ENCODE results near the gene MEN1. TPM values are rescaled to one million over a fixed set of nuclear protein-coding genes. Genes with fewer than 3 reads are reported as not detected.

Gene MEN1
- polyA plus RNA-seq, 1 donor (not counting 4 experiments of a cell fraction or from before 2014, with no cell fraction given) = 14.2 TPM

DNA sequence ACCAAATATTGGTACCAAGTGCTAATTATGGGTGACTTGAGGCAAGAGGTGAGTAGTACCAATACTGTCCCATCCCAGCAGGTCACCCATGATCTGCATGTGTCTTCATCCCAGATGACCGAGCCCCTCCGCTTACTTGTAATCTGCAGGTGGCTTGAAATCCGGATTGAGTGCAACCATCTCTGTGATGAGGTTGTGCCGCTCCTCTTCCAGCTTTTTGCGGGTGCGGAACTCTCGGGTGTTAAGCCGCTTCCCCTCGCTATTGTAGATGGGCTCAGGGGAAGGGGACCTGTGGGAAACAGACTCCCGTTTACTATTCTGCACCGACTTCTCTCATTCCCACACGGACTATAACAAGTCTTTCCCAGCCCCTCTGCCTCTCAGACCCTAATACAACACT, 40.2 kb downstream of the MEN1 start:
- no peak overlapping the region for H3K27ac ChIP-seq (ENCODE audit: control insufficient read depth, insufficient read depth, low read length)
- no peaks in the 10 kb centered on the region for H3K9me1 ChIP-seq (ENCODE audit: control insufficient read depth, extremely low read depth, insufficient read depth, low read length)
- TF ChIP-seq EZH2 (IDR thresholded peaks at IDR 0.05; ENCODE audit: low read length) = no peak
- TF ChIP-seq, protein P1, sequence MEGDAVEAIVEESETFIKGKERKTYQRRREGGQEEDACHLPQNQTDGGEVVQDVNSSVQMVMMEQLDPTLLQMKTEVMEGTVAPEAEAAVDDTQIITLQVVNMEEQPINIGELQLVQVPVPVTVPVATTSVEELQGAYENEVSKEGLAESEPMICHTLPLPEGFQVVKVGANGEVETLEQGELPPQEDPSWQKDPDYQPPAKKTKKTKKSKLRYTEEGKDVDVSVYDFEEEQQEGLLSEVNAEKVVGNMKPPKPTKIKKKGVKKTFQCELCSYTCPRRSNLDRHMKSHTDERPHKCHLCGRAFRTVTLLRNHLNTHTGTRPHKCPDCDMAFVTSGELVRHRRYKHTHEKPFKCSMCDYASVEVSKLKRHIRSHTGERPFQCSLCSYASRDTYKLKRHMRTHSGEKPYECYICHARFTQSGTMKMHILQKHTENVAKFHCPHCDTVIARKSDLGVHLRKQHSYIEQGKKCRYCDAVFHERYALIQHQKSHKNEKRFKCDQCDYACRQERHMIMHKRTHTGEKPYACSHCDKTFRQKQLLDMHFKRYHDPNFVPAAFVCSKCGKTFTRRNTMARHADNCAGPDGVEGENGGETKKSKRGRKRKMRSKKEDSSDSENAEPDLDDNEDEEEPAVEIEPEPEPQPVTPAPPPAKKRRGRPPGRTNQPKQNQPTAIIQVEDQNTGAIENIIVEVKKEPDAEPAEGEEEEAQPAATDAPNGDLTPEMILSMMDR (optimal IDR thresholded peaks at IDR 0.05 in 1 of 3, IDR thresholded peaks at IDR 0.05 in 1 of 3, conservative IDR thresholded peaks at IDR 0.05 in 1 of 3; ENCODE audit: extremely low read depth in 1 of 3, insufficient read depth in 2 of 3, low read length in 3 of 3) = no peak
- no peaks in the 10 kb centered on the region for H3K9me3 ChIP-seq (ENCODE audit: control insufficient read depth, low read depth, low read length)
- H3K36me3 ChIP-seq (ENCODE audit: control insufficient read depth in 2 of 2, extremely low read depth in 1 of 2, insufficient read depth in 2 of 2, low read length in 2 of 2) = peaks cover 71 to 86% of the 10 kb centered on the region in 2 experiments
- no peak overlapping the region for H3K4me3 ChIP-seq (ENCODE audit: control insufficient read depth in 2 of 3, extremely low read depth in 1 of 3, insufficient read depth in 2 of 3, low read depth in 1 of 3, low read length in 3 of 3)
- H3K4me1 ChIP-seq (ENCODE audit: control insufficient read depth, extremely low read depth, insufficient read depth, low read length) = no peaks in the 10 kb centered on the region
- H3K27me3 ChIP-seq (ENCODE audit: control insufficient read depth, extremely low read depth, insufficient read depth, low read length) = no peaks in the 10 kb centered on the region
- no peak overlapping the region for H3K9ac ChIP-seq (ENCODE audit: control insufficient read depth, extremely low read depth, insufficient read depth, low read length)
- H2AFZ ChIP-seq (ENCODE audit: control insufficient read depth, low read length) = no peak overlapping the region
- H3K79me2 ChIP-seq (ENCODE audit: control insufficient read depth, insufficient read depth, low read length) = peaks cover 75% of the 10 kb centered on the region
- DNase-seq (ENCODE audit: low read depth, low spot score) (no peak), FAIRE-seq (no peak)
- peaks cover 42% of the 10 kb centered on the region for H4K20me1 ChIP-seq (ENCODE audit: control insufficient read depth, extremely low read depth, insufficient read depth, low read length)
- H3K4me2 ChIP-seq (ENCODE audit: control insufficient read depth, extremely low read depth, insufficient read depth, low read depth, low read length) = no peak overlapping the region
- dilution Hi-C loops (cut with MboI; ENCODE audit: extremely low pct_ligation_motif_present, low sequenced_read_pairs) = no loop called here

DNA sequence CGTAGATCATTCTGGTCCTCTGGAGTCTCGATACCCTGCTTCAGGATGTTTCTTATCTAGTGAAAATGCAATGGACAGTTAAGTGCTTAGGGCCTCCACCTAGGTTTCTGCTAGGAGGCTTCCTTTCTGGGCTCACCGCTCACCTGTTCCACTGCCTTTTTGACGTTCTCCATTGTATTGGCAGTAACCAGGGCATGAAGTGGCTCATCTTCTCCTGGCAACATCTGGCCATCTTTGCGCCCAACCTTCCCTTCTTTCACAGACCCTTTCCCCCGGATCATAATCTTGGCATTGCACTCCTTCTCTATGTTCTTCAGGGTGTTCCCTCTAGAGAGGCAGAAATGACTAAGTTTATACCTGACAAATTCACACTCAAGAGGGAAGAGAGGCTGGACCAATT, 41.1 kb downstream of the MEN1 start:
- dilution Hi-C loops (cut with MboI; ENCODE audit: extremely low pct_ligation_motif_present, low sequenced_read_pairs) = no loop called here
- H3K4me2 ChIP-seq (ENCODE audit: control insufficient read depth, extremely low read depth, insufficient read depth, low read depth, low read length) = no peak overlapping the region
- peaks cover 70 to 86% of the 10 kb centered on the region in 2 experiments for H3K36me3 ChIP-seq (ENCODE audit: control insufficient read depth in 2 of 2, extremely low read depth in 1 of 2, insufficient read depth in 2 of 2, low read length in 2 of 2)
- H3K27ac ChIP-seq (ENCODE audit: control insufficient read depth, insufficient read depth, low read length) = no peak overlapping the region
- no peaks in the 10 kb centered on the region for H3K27me3 ChIP-seq (ENCODE audit: control insufficient read depth, extremely low read depth, insufficient read depth, low read length)
- FAIRE-seq (no peak), DNase-seq (ENCODE audit: low read depth, low spot score) (no peak)
- TF ChIP-seq EZH2 (IDR thresholded peaks at IDR 0.05; ENCODE audit: low read length) = no peak
- TF ChIP-seq, protein P1 (optimal IDR thresholded peaks at IDR 0.05 in 1 of 3, IDR thresholded peaks at IDR 0.05 in 1 of 3, conservative IDR thresholded peaks at IDR 0.05 in 1 of 3; ENCODE audit: extremely low read depth in 1 of 3, insufficient read depth in 2 of 3, low read length in 3 of 3) = no peak
- H3K79me2 ChIP-seq (ENCODE audit: control insufficient read depth, insufficient read depth, low read length) = peaks cover 67% of the 10 kb centered on the region
- H3K9me1 ChIP-seq (ENCODE audit: control insufficient read depth, extremely low read depth, insufficient read depth, low read length) = no peaks in the 10 kb centered on the region
- H3K9me3 ChIP-seq (ENCODE audit: control insufficient read depth, low read depth, low read length) = no peaks in the 10 kb centered on the region
- no peak overlapping the region for H2AFZ ChIP-seq (ENCODE audit: control insufficient read depth, low read length)
- H3K9ac ChIP-seq (ENCODE audit: control insufficient read depth, extremely low read depth, insufficient read depth, low read length) = no peak overlapping the region
- peaks cover under 1% of the 10 kb centered on the region for H3K4me1 ChIP-seq (ENCODE audit: control insufficient read depth, extremely low read depth, insufficient read depth, low read length)
- peaks cover 34% of the 10 kb centered on the region for H4K20me1 ChIP-seq (ENCODE audit: control insufficient read depth, extremely low read depth, insufficient read depth, low read length)
- H3K4me3 ChIP-seq (ENCODE audit: control insufficient read depth in 2 of 3, extremely low read depth in 1 of 3, insufficient read depth in 2 of 3, low read depth in 1 of 3, low read length in 3 of 3) = no peak overlapping the region

Measured in keratinocyte (primary cell).